GM21515 (cell line): ENCODE measurements around the gene METRN.
"Not testable (repeated sequence)": the region's sequence is repeated elsewhere in the genome, so short reads cannot be mapped to it uniquely, and the experiment has no call there.

ENCODE experiments used
- ATAC-seq: cut with Tn5 transposase; IDR thresholded peaks from one replicate; pipeline ENCODE4 v1.9.1; 2021; ENCODE audit not compliant: unreplicated experiment

The METRN gene

DNA sequence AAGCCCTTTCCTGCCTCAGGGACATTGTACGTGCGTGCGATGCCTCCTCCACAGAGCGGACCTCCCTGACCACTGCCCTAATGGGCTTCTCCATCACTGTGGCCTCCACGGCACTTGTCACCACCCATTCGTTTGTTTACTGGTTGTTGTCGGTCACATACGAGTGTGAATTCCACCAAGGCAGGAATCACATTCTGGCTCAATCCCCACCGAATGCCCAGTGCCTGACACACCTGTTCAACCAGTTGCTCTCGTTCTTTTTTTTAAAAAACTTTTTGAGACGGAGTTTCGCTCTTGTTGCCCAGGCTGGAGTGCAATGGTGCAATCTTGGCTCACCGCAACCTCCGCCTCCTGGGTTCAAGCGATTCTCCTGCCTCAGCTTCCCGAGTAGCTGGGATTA lies 23.7 kb upstream of the METRN start:
- ATAC-seq: not testable (repeated sequence)

DNA sequence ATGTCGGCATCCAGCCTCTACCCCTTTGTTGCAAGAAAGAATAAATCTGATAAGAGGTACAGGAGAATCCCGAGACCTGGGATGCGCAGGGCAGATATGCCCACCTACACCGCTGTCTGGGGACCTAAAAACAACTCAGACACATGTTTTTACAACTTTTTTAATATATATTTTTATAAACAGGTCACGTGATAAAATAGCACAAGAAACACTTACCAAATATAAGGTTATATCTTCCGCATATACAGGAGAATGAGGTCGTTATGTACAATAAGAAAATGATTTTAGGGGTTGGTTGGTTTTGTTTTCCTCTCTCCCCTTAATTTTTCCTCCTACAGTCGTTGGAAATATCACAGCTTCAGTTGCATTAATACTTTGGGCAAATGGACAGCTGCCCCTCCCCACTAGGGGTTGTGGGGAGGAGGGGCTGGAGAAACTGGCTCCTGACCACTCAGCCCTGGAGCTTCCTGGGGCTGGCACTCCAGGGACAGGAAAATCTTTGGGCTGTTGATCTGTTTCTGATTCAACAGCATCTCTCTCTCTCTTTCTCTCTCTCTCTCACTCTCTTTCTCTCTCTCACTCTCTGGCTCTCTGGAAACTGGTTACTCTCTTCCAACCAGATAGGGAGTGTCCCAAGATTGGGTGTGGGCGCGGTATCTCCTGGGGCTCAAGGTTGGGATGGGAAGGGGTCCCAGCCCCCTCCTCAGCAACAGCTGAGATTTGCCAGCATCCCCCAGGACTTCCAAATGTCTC lies 22.4 kb upstream of the METRN start:
- no peak for ATAC-seq

DNA sequence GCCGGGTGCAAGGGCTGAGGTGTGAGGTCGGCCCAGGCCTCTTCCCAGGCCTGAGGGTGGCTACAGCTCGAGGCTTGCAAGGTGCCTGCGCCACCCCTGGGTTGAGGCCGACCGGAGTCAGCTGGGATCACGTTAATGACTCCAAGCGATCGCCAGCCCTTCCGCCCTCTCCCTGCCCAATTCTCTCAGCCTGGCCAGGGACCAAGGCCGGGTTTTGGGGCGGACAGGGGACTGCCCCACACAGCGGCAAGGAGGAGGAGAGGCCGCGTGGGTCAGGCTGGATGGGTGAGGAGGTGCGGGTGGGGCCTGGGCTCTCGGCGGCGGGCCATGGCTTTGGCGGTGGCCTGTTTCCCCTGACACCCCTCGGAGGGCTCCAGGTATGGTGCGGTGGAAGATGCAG lies 21.6 kb upstream of the METRN start:
- no peak for ATAC-seq

DNA sequence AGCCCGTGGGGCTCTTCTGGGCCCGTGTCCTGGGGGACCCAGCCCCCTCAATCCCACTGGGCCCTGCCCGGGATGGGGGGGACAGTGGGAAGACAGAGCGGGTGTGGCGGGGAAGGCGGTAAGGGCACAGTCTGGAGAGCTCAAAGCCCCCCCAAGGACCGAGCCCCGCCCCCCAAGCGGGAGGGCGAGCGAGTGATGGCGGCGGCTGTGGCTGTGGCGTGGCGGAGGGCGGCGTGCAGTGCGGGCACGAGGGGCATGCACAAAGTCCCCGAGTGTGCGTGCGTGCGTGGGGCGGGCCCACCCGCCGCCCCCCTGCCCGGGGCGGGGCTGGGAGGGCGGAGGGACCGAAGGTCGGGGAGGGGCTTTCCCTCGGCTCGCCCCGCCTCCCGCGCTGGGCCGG lies 21.2 kb upstream of the METRN start:
- no peak for ATAC-seq

DNA sequence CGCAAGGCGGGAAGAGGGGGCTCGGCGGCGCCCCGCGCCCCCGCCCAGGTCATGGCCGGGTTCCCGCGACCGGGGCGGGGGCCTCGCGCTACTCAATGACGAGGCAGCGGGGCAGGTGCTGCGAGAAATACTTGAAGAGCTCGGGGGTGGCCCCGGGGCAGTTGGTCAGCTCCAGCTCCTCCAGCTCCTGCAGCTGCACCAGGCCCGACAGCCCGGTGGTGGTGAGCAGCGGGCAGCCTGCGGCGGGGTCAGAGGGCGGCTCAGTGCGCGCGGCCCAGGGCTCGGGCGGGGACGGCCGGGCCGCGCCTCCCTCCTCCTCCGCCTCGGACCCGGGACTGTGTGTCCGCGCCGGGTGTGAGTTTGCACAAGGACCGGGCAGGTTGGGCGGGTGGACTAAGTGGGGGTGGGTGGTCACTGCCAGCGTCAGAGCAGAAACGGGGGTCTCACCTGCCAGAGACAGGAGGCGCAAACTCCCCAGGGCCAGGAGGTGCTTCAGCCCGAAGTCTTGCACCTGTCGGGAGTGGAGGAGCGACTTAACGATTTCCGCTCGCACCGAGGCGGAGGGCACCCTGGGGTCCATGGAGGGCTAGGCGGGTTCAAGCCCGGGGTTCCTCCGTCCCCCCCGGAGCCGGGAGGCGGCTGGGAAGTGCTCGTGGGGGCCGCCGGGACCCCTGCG lies 20.6 kb upstream of the METRN start:
- no peak for ATAC-seq

DNA sequence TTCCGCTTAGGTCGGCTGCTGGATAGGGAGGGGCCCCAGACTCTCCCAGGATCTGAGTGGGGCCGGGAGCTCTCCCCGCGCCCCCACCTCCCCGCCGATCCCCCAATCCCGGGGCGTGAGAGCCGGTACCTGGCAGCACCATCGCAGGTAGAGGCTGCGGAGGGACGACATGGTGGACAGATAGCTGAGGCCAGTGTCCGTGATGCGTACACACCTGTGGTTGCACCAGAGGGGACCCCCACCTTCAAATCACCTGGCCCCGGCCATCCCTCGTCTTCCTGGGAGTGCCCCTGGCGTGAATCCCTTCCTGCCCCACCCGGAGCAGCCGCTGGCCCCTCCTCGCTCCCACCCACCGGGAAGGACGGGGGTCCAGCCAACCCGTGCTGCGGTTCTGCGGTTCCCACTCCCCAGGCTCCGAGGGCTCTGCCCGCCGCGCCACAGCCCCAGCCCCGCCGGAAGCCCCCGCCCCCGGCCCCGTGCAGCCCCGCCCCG lies 20.0 kb upstream of the METRN start:
- ATAC-seq: no peak

DNA sequence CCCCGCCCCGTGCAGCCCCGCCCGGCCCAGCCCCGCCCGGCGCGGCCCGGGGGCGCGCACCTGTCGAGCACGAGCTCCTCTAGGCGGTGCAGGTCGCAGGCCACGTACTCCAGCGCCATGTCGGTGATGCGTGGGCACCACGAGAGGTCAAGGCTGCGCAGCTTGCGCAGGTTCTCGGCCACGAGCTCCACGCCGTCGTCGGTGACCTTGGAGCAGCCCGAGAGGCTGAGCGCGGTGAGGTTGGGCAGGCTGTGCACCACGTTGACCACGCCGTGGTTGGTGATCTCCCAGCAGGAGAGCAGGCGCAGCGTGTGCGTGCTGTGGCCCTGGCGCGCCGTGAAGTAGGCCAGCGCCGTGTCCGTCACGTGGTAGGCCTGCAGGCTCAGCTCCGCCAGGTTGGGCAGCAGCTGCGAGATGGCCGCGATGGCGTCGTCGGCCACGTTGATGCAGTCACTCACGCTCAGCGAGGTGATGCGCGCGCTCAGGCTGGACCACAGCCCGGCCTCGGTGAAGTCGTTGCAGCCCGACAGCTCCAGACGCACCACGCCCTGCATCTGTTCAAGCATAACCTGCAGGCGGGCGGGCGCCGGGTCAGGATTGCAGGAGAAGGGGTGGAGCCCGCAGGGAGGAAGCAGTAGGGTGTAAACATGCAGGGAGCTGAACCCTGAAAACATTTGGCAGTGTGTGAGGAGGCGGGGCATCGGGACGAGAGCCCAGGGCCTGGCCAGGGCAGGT lies 19.4 kb upstream of the METRN start:
- ATAC-seq: no peak

DNA sequence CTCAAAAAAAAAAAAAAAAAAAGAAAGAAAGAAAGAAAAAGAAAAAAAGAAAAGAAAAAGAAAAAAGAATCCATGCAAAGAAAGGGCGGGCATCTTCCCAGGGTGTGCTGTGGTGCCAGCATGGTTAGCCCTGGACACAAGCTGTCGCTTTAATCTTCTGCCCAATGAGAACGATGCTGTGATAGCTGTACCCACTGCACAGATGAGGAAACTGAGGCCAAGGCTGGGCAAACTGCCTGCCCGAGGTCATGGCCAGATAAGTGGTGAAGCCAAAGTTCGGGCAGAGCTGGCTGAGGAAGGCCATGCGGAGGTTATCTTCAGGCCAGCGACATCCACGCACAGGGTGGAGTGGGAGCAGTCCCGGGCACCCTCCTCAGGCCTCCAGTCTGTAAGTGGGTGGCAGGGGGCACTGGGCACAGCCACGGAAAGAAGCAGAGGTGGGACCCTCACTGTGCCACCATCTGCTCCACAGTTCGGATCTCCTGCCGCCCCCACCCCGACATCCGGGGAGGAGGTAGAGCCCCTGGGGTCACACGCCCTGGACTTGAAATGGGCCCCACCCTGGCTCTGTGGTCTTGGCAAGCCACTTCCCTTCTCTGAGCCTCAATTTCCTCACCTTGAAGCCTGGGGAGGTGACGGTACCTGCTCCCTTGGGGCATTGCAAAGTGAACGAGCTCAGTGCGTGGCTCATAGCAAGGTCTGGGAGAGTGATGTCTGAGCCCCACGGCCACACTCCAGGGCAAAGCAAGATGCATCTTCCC lies 15.8 kb upstream of the METRN start:
- ATAC-seq: no peak

DNA sequence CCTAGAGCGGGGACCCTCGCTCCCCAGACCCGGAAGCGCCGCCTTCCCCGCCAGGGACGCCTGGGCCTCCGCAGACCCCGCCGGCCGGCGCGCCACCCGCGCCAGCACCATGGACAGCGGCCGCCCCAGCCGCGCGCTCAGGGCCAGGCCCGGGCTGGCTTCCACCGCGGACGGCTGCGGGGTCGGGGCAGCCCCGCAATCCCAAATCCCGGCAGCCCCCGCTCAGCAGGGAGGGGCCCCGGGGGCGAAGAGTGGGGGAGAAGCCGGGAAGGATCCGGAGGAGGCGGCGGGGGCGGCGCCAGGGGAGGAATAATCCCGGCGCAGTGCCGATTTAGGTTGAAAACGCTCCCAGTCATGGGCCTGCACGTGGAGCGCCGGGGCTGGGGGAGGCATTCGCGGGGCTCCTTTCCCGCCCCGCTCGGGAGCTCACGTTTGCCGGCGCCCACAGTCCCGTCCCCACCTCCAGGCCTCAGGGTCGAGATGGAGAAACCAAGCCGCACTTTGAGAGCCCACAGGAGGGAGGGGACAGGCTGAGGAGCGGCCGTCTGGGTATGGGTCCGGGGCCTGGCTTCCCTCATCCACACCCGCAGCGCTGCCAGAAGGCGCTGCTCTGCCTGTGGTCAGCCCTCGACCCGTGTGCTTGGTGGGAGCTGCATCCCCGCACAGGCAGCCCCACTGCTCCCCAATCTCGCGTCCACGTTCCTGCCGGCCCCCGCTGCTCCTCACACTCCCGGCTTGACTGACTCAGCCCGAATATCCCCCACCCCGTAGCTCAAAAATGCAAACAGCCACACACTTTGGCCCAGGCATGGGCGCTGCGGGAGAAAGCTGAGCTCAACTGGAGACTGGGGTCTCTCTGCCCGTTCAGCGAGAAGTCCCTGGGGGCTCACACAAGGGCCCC lies 14.0 kb upstream of the METRN start:
- ATAC-seq: no peak

DNA sequence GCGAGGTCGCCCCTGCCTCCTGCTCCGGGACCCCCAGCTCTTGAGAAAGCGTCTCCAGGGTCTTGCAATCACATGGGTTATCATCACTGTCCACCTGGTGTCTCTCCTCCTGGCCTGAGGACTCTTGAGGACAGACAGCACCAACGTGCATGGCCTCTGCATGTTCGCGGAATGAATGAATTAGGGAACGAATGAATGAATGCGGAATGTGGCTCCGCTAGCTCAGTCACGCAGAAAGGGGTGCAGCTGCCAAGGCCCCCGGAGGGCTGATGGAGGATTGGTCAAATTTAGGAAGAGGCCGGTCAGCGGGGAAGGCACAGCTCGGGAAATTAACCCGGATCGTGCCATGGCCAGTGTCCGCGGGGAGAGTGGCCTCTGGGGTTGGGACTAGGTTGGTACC lies 12.6 kb upstream of the METRN start:
- ATAC-seq: no peak

DNA sequence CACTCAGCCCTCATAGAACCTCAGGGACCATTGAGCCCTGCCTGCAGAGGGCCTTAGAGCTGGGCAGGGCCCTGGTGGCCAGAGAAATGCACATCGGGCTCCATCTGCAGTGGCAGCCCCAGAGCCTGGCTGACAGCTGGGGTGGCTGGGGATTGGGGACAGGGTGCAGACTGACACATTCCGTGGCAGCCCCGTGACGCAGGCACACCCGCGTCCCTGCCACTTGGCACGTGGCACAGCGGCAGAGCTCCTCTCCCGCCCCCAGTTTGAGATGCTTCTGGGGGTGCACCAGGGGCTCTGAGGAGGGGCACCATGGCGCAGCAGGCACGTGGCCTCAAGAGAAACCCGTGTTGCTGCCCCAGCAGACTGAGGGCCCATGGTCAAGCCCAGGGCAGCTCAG lies 11.5 kb upstream of the METRN start:
- no peak for ATAC-seq

DNA sequence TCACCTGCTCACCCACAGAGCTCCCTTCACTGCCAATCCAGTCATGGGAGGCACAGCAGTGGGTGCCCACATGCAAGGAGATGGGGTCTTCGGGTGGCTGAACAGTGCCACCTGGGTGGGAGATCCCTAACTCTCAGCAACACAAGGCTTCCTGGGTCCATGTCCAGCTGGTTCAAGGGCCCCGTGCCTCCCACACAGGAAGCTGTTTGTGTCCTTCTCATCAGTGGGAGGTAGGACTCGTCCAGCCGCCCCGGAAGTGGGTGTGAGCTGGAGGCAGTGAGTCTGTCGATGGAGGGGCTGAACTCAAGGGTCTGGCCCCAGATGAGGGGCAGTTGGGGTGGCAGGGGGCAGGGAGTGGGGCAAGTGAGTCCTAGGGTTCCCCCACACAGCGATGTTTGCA lies 10.9 kb upstream of the METRN start:
- no peak for ATAC-seq

DNA sequence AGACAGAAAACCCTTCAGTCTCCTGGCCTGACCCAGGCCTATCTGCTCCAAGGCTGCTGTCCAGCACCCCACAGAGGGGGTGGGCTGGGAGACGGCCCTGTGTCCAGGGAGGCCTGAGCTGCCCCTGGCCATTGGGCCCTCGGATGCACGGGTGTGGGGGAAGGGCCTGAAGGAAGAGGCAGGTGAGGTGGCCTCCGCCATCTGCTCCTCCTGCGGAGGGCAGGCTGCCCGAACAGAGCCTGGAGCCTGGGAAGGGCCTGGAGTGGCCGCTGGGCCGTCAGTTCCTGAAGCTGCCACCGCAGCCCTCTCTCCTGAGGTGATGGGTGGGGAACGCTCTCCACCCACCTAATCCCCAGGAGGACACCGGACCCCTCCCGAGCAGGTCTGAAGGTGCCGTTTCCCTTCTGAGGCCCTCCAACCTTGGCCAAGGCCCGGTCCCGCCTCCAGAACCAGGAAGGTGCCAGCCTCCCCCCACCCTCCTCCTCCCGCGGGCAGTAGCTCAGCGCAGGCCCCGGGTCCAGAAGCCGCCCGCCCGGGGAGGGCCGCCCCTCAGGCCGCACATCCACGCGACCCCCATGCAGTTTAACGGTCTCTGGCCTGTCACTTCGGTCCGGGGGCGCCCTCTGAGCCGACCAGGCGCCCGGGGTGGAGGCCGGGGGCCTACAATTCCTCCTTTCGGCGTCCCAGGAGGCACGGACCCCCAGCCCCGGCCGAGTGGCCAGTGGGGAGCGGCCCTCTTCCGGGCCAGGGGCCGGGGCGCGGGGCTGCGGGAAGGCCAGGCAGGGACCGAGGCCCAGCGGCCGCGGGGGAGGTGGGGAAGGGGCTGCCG lies 10.2 kb upstream of the METRN start:
- ATAC-seq: no peak

DNA sequence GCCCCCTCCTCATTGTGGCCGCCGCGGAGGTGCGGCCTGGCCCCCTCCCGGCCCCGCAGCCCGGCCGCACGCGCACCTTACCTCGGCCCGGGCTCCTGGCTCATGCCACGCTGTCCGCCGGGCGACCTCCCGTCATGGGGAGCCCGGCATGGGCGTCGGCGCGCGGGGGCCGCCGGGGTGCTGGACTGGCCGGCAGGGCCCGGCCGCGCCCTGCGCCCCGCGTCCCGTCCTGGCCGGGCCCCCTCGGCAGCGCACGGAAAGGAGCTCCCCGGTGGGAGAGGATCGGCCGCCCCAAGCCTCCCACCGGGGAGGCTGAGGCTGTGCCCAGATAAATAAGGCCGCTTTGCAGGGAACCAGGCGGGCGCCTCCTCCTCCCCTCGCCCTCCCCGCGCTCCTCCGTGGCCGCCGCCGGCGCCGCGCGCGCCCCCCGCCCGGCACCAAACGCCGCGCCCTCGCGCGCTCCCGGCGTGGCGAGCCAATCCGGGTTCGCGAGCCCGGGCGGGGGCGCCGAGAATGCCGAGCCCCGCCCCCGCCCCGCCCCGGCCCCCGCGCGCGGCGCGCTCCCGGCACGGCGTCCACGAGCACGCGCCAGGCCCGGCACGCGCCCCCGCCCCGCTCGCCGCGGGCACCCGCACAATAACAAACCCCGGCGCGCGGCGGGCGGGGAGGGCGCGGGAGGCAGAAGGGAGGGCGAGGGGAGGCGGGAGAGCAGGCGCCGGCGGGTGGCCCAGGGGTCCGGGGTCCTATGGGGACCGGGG lies 9.3 kb upstream of the METRN start, which contains the start of gene FBXL16:
Gene FBXL16, minus strand, starts transcription at position 371 of the 758 bp plus-strand sequence. CDS start 8,396 bp downstream, outside the sequence.
- no peak for ATAC-seq

DNA sequence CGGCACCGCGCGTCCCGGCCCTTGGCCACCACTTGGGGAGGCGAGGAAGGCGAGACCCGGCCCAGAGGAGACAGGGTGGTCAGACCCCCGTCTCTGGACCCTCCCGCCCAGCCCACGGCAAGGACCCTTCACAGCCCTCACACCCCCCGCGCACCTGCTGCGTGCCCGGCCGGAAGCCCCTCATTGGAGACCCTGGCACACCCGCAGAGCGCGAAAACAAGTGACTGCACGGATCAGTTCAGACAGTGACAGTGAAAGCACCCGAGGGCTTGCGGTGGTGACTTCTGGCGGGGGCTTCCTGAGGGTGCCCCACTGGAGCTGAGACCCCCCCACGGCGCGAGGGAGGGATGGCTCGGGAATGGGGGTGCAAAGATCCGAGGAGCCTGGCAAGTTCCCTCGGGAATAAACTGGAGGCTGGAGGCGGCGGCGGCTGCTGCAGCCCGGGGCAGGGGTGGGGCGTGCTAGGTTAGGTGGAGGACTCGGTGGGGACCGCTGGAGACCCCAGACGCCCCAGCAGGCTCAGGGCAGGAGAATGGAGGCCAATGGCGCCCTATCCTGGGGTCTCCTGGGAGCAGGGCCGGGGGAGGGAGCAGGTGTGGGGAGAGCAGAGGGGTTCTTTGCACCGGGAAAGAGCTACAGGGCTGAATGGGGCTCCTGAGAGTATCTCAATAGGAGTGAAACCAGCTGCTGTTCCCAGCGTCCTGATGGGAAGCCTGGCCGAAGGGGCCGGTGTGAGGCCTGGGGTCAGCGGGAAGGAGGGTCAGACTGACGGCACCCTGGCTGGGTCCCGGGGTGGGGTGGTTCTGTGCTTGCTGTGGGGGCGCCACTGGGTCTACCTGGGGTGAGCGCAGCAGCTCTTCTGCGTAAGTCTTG lies 8.5 kb upstream of the METRN start:
- no peak for ATAC-seq

DNA sequence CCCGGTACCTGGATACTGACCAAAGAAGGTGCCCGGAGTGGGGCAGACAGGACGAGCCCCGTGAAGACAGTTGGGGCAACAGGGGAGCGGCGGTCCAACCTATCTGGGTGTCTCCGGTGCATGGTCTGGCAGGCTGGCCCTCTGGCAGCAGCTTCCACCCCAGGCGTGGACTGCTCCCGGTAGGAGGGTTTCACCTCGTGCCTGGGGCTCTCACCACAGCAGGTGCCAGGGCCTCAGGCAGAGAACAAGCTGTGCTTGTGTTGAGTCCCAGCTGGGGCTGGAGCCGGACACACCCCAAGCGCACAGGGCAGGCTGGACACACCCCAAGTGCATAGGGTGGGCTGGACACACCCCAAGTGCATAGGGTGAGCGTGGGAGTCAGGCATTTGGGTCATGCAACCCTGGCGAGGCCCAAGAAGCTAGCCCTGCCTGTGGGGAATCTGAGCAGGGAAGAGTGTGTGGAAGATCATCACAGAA lies 7.8 kb upstream of the METRN start:
- no peak for ATAC-seq

DNA sequence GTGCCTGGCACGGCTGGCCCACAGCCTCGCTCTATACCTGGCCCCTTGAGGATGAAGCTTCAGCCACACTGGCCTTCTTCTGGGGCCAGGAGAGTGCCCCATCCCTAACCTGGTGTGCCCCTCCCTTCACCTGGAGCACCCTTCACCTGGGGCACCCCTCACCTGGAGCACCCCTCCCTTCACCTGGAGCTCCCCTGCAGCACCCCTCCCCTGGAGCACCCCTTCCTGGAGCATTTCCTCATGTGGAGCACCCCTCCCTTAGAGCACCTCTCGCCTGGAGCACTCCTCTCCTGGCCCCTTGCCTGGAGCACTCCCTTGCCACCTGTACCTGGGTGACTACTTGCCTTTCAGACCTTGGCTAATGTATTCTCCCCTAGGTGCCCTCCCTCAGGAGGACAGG lies 6.9 kb upstream of the METRN start:
- no peak for ATAC-seq
